Loucy (cell line): Measurements from ENCODE around the gene VAMP4.

Experiments
- H2AFZ ChIP-seq: fragments of 200-600 bp; sonication (generic); 2 replicates; pipeline ENCODE4 v1.6.0; 2016; ENCODE audit warnings: antibody characterized with exemption, mild to moderate bottlenecking, low read length, moderate library complexity
- H3F3A ChIP-seq: fragments of 200-600 bp; 2 replicates; pipeline ENCODE4 v1.6.0; 2016; ENCODE audit warnings: antibody characterized with exemption, low read depth, mild to moderate bottlenecking
- H3K27me3 ChIP-seq: fragments of 200-600 bp; sonication (generic); 2 replicates; pipeline ENCODE4 v1.6.1; 2014; ENCODE audit warnings: low read length, mild to moderate bottlenecking; ENCODE audit not compliant: insufficient read depth, poor library complexity, severe bottlenecking
- H3K36me3 ChIP-seq: fragments of 200-600 bp; sonication (generic); 2 replicates; pipeline ENCODE4 v1.6.1; 2016; ENCODE audit warnings: low read length; ENCODE audit not compliant: insufficient read depth
- H3K4me1 ChIP-seq: fragments of 200-600 bp; sonication (generic); 2 replicates; pipeline ENCODE4 v1.5.1; 2014; ENCODE audit warnings: low read length, mild to moderate bottlenecking; ENCODE audit not compliant: insufficient read depth, poor library complexity, severe bottlenecking
- H3K4me2 ChIP-seq: fragments of 200-600 bp; sonication (generic); 2 replicates; pipeline ENCODE4 v1.6.0; 2014; ENCODE audit warnings: antibody characterized with exemption, low read length, low read depth, mild to moderate bottlenecking; ENCODE audit not compliant: poor library complexity, severe bottlenecking
- H3K4me3 ChIP-seq: fragments of 200-600 bp; sonication (generic); 2 replicates; pipeline ENCODE4 v1.5.1; 2014; ENCODE audit warnings: low read length, mild to moderate bottlenecking, mixed read lengths; ENCODE audit not compliant: poor library complexity, severe bottlenecking
- H3K79me2 ChIP-seq: fragments of 200-600 bp; sonication (generic); 2 replicates; pipeline ENCODE4 v1.6.1; 2014; ENCODE audit warnings: low read length; ENCODE audit not compliant: insufficient read depth
- H3K9ac ChIP-seq: fragments of 200-600 bp; sonication (generic); 2 replicates; pipeline ENCODE4 v1.6.0; 2014; ENCODE audit warnings: mild to moderate bottlenecking, low read depth, low read length, moderate library complexity; ENCODE audit not compliant: poor library complexity, severe bottlenecking
- H3K9me2 ChIP-seq: fragments of 200-600 bp; sonication (generic); replicated peaks from 2 replicates; pipeline ENCODE4 v1.6.1; 2016; ENCODE audit warnings: low read depth, low read length, mixed read lengths
- H3K9me3 ChIP-seq: fragments of 200-600 bp; sonication (generic); 2 replicates; pipeline ENCODE4 v1.6.1; 2014; ENCODE audit warnings: mild to moderate bottlenecking, antibody characterized with exemption, low read length, low read depth; ENCODE audit not compliant: insufficient read depth
- H4K20me1 ChIP-seq: fragments of 200-600 bp; sonication (generic); 2 replicates; pipeline ENCODE4 v1.6.0; 2014; ENCODE audit warnings: antibody characterized with exemption, low read length, mild to moderate bottlenecking; ENCODE audit not compliant: insufficient read depth, poor library complexity, severe bottlenecking
- EZH2phosphoT487 ChIP-seq: fragments of 200-600 bp; IDR thresholded peaks from 2 replicates; pipeline ENCODE4 v1.6.1; 2018; ENCODE audit warnings: antibody characterized with exemption, mild to moderate bottlenecking, moderate library complexity, borderline replicate concordance
- TF ChIP-seq, protein P1 (sequence below): fragments of 200-600 bp; sonication (generic); conservative IDR thresholded peaks from 2 replicates; pipeline ENCODE4 v1.5.1; 2014; ENCODE audit warnings: mild to moderate bottlenecking, antibody characterized with exemption, low read length

VAMP4 gene

DNA sequence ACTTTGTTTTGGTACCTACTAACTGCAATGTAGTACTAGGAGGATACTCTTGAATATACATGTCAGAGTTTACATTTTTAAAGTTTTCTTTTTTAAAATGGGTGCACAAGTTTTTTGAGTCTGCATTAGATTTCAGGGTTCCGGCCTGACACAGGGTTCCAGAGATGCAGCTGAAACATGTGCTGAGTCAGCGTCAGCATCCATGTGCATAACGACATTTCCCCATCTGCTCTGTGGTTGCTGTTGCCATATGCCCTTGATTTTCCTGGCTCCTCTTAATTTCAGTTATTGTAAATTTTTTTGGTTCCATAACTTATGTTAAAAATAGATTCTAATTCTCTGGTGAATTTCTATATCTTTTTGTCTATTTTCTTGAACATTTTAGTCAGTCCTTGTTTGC, 27.3 kb upstream of the VAMP4 start:
- Histone ChIP-seq H3K4me2 (no peak overlapping the region), H3K36me3 (no peaks in the 10 kb centered on the region), H3K4me1 (no peaks in the 10 kb centered on the region), H3K9me3 (no peaks in the 10 kb centered on the region), H2AFZ (no peak overlapping the region), H3K9me2 (no peaks in the 10 kb centered on the region), H3K79me2 (no peaks in the 10 kb centered on the region), H3K4me3 (no peak overlapping the region), H4K20me1 (no peaks in the 10 kb centered on the region), H3F3A (no peaks in the 10 kb centered on the region), H3K27me3 (no peaks in the 10 kb centered on the region), H3K9ac (no peak overlapping the region)
- TF ChIP-seq EZH2phosphoT487, result no peak
- TF ChIP-seq, protein P1, sequence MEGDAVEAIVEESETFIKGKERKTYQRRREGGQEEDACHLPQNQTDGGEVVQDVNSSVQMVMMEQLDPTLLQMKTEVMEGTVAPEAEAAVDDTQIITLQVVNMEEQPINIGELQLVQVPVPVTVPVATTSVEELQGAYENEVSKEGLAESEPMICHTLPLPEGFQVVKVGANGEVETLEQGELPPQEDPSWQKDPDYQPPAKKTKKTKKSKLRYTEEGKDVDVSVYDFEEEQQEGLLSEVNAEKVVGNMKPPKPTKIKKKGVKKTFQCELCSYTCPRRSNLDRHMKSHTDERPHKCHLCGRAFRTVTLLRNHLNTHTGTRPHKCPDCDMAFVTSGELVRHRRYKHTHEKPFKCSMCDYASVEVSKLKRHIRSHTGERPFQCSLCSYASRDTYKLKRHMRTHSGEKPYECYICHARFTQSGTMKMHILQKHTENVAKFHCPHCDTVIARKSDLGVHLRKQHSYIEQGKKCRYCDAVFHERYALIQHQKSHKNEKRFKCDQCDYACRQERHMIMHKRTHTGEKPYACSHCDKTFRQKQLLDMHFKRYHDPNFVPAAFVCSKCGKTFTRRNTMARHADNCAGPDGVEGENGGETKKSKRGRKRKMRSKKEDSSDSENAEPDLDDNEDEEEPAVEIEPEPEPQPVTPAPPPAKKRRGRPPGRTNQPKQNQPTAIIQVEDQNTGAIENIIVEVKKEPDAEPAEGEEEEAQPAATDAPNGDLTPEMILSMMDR, result no peak

DNA sequence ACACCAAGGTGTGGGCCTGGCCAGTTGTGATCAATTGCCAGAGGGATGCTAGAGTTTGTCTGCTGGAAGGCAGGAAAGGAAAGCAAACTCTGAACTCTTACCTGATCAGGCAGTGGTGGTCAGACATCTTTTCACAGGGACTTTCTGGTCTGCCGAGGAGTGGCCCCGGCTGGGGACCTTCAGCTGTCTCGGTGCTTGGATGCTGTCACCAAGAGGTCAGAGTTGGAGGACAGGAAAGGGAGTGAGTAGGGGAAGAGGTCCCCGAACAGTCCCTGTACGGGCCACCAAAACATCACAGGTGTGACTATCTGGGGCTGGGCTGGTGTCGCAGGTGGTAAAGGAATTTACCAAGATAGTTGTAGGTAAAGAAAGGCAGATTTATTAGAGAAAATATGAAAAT, 21.9 kb upstream of the VAMP4 start:
- Histone ChIP-seq H2AFZ (peak overlapping the region; percentile 35; the same call in 1 of the 2 replicates), H3K27me3 (no peaks in the 10 kb centered on the region)
- TF ChIP-seq EZH2phosphoT487, result no peak
- TF ChIP-seq, protein P1, result no peak

DNA sequence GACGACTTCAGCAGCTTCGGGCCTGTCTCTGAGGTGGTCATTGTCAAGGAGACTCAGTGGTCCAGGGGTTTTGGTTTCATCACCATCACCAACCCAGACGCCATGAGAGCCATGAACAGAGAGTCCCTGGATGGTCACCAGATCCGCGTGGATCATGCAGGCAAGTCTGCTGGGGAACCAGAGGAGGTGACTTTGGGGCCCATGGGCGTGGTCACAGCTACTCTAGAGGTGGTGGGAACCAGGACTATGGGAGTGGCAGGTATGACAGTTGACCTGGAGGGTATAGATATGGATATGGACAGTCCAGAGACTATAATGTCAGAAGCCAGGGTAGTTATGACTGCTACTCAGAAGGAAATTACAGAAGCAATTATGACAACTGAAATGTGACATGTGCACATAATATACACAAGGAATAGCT, 20.3 kb upstream of the VAMP4 start:
- no peaks in the 10 kb centered on the region for H3K4me1 ChIP-seq
- no peaks in the 10 kb centered on the region for H3K27me3 ChIP-seq
- no peaks in the 10 kb centered on the region for H3K9me3 ChIP-seq
- no peak overlapping the region for H2AFZ ChIP-seq
- no peak overlapping the region for H3K4me3 ChIP-seq
- no peak for TF ChIP-seq EZH2phosphoT487
- TF ChIP-seq, protein P1, result no peak
- no peak overlapping the region for H3K4me2 ChIP-seq
- H3K36me3 ChIP-seq, result no peaks in the 10 kb centered on the region
- no peaks in the 10 kb centered on the region for H3K79me2 ChIP-seq
- H3K9ac ChIP-seq, result no peak overlapping the region
- H3F3A ChIP-seq, result no peaks in the 10 kb centered on the region
- no peaks in the 10 kb centered on the region for H3K9me2 ChIP-seq
- no peaks in the 10 kb centered on the region for H4K20me1 ChIP-seq

More for the DNA sequence above, 21.9 kb upstream of the VAMP4 start:
- H4K20me1 ChIP-seq, result no peaks in the 10 kb centered on the region
- H3K9ac ChIP-seq, result no peak overlapping the region
- H3K36me3 ChIP-seq, result no peaks in the 10 kb centered on the region
- H3K4me3 ChIP-seq, result no peak overlapping the region
- no peaks in the 10 kb centered on the region for H3K4me1 ChIP-seq
- H3K79me2 ChIP-seq, result no peaks in the 10 kb centered on the region
- H3K9me2 ChIP-seq, result no peaks in the 10 kb centered on the region
- H3K9me3 ChIP-seq, result no peaks in the 10 kb centered on the region
- H3F3A ChIP-seq, result no peaks in the 10 kb centered on the region
- H3K4me2 ChIP-seq, result no peak overlapping the region
